GM23248 (cell line): ENCODE measurements around the gene SACS.

ENCODE experiments used
- EZH2 ChIP-seq: fragments of 200-600 bp; sonication (generic); IDR thresholded peaks from 2 replicates; pipeline ENCODE4 v1.6.1; 2018; ENCODE audit warnings: antibody characterized with exemption, mild to moderate bottlenecking; ENCODE audit not compliant: insufficient read depth, poor library complexity, severe bottlenecking
- EZH2phosphoT487 ChIP-seq: fragments of 200-600 bp; sonication (generic); IDR thresholded peaks from 2 replicates; pipeline ENCODE4 v1.6.1; 2018; ENCODE audit warnings: antibody characterized with exemption, moderate library complexity, mild to moderate bottlenecking, low read depth; ENCODE audit not compliant: insufficient read depth

- TF ChIP-seq EZH2: no peak
- no peak for TF ChIP-seq EZH2phosphoT487
Observed at GRCh38 chr13:23460309-23460708, 26.8 kb upstream of the SACS start.
